ENCODE data around the gene RNF14. TPM values are rescaled to one million over a fixed set of nuclear protein-coding genes. Genes with fewer than 3 reads are reported as not detected.

The RNF14 gene
- total RNA-seq, 1 donor from 2014 or later = 51.6 TPM

GRCh38 chr5:142000704-142001484, 32.0 kb downstream of the RNF14 start:
- TF ChIP-seq CTCF (IDR thresholded peaks at IDR 0.05; ENCODE audit: unreplicated experiment) = no peak
- Mint-ChIP-seq H3K4me3 (ENCODE audit: unreplicated experiment) (peak overlapping the region; percentile 4), H3K27me3 (ENCODE audit: unreplicated experiment) (peaks cover 7% of the 10 kb centered on the region), H3K36me3 (ENCODE audit: low read depth, unreplicated experiment) (peaks cover 44% of the 10 kb centered on the region), H3K27ac (ENCODE audit: unreplicated experiment) (peak overlapping the region; percentile 93), H3K9me3 (ENCODE audit: unreplicated experiment) (no peaks in the 10 kb centered on the region), H3K4me1 (ENCODE audit: unreplicated experiment) (peaks cover 10% of the 10 kb centered on the region)
- peak; percentile 40 for DNase-seq (ENCODE audit: low spot score)

GRCh38 chr5:142003266-142003800, 34.4 kb downstream of the RNF14 start:
- Mint-ChIP-seq H3K4me3 (ENCODE audit: unreplicated experiment) (no peak overlapping the region), H3K4me1 (ENCODE audit: unreplicated experiment) (peaks cover 10% of the 10 kb centered on the region), H3K27me3 (ENCODE audit: unreplicated experiment) (peaks cover 3% of the 10 kb centered on the region), H3K27ac (ENCODE audit: unreplicated experiment) (no peak overlapping the region), H3K36me3 (ENCODE audit: low read depth, unreplicated experiment) (peaks cover 34% of the 10 kb centered on the region), H3K9me3 (ENCODE audit: unreplicated experiment) (no peaks in the 10 kb centered on the region)
- no peak for DNase-seq (ENCODE audit: low spot score)
- TF ChIP-seq CTCF (IDR thresholded peaks at IDR 0.05; ENCODE audit: unreplicated experiment) = no peak

- peaks cover 1% of the 10 kb centered on the region for H3K27me3 Mint-ChIP-seq (ENCODE audit: unreplicated experiment)
- peaks cover under 1% of the 10 kb centered on the region for H3K4me1 Mint-ChIP-seq (ENCODE audit: unreplicated experiment)
- no peak for TF ChIP-seq CTCF (IDR thresholded peaks at IDR 0.05; ENCODE audit: unreplicated experiment)
- no peaks in the 10 kb centered on the region for H3K9me3 Mint-ChIP-seq (ENCODE audit: unreplicated experiment)
- no peak for DNase-seq (ENCODE audit: low spot score)
- no peak overlapping the region for H3K4me3 Mint-ChIP-seq (ENCODE audit: unreplicated experiment)
- no peak overlapping the region for H3K27ac Mint-ChIP-seq (ENCODE audit: unreplicated experiment)
- peaks cover 14% of the 10 kb centered on the region for H3K36me3 Mint-ChIP-seq (ENCODE audit: low read depth, unreplicated experiment)
These were observed 37.7 kb downstream of the RNF14 start for GRCh38 chr5:142006363-142007236.

- peaks cover 1% of the 10 kb centered on the region for H3K27me3 Mint-ChIP-seq (ENCODE audit: unreplicated experiment)
- DNase-seq (ENCODE audit: low spot score) = no peak
- TF ChIP-seq CTCF (IDR thresholded peaks at IDR 0.05; ENCODE audit: unreplicated experiment) = no peak
- H3K4me3 Mint-ChIP-seq (ENCODE audit: unreplicated experiment) = no peak overlapping the region
- no peaks in the 10 kb centered on the region for H3K9me3 Mint-ChIP-seq (ENCODE audit: unreplicated experiment)
- peaks cover 14% of the 10 kb centered on the region for H3K36me3 Mint-ChIP-seq (ENCODE audit: low read depth, unreplicated experiment)
- H3K27ac Mint-ChIP-seq (ENCODE audit: unreplicated experiment) = no peak overlapping the region
- peaks cover 4% of the 10 kb centered on the region for H3K4me1 Mint-ChIP-seq (ENCODE audit: unreplicated experiment)
These were observed 38.3 kb downstream of the RNF14 start for GRCh38 chr5:142007237-142007544.

Data from endothelial cell (in vitro differentiated cells).